ENCODE measurements around the gene HOXA10.
A peak's percentile ranks its signal among the peaks of the same experiment; 100 is the strongest.

The HOXA10 gene

GRCh38 chr7:27189997-27190748, 16.1 kb upstream of the HOXA10 start:
- no peak for DNase-seq (ENCODE audit: low read depth, low spot score)
- no peaks in the 10 kb centered on the region for H3K9me3 ChIP-seq (ENCODE audit: low read depth, low read length)
- no peak overlapping the region for H3K9ac ChIP-seq (ENCODE audit: insufficient read length)
- H3K36me3 ChIP-seq (ENCODE audit: insufficient read depth, low read length) = no peaks in the 10 kb centered on the region
- H3K4me3 ChIP-seq = no peak overlapping the region
- TF ChIP-seq EZH2 (IDR thresholded peaks at IDR 0.05) (no peak), FOXP2 (optimal IDR thresholded peaks at IDR 0.05; ENCODE audit: control extremely low read depth, extremely low read length, insufficient read depth) (no peak), POLR2AphosphoS5 (IDR thresholded peaks at IDR 0.05; ENCODE audit: borderline replicate concordance, low read depth, low read length) (no peak)
- no peak overlapping the region for H3K27ac ChIP-seq

GRCh38 chr7:27189295-27189996, 15.3 kb upstream of the HOXA10 start:
- H3K4me3 ChIP-seq = no peak overlapping the region
- no peak overlapping the region for H3K9ac ChIP-seq (ENCODE audit: insufficient read length)
- H3K27ac ChIP-seq = no peak overlapping the region
- DNase-seq (ENCODE audit: low read depth, low spot score) = no peak
- no peaks in the 10 kb centered on the region for H3K9me3 ChIP-seq (ENCODE audit: low read depth, low read length)
- TF ChIP-seq POLR2AphosphoS5 (IDR thresholded peaks at IDR 0.05; ENCODE audit: borderline replicate concordance, low read depth, low read length) = no peak
- TF ChIP-seq FOXP2 (optimal IDR thresholded peaks at IDR 0.05; ENCODE audit: control extremely low read depth, extremely low read length, insufficient read depth) = no peak
- no peak for TF ChIP-seq EZH2 (IDR thresholded peaks at IDR 0.05)
- no peaks in the 10 kb centered on the region for H3K36me3 ChIP-seq (ENCODE audit: insufficient read depth, low read length)

GRCh38 chr7:27188386-27189294, 14.5 kb upstream of the HOXA10 start:
- no peak overlapping the region for H3K9ac ChIP-seq (ENCODE audit: insufficient read length)
- H3K9me3 ChIP-seq (ENCODE audit: low read depth, low read length) = no peaks in the 10 kb centered on the region
- DNase-seq (ENCODE audit: low read depth, low spot score) = no peak
- H3K4me3 ChIP-seq = no peak overlapping the region
- no peak for TF ChIP-seq EZH2 (IDR thresholded peaks at IDR 0.05)
- TF ChIP-seq POLR2AphosphoS5 (IDR thresholded peaks at IDR 0.05; ENCODE audit: borderline replicate concordance, low read depth, low read length) = no peak
- no peak for TF ChIP-seq FOXP2 (optimal IDR thresholded peaks at IDR 0.05; ENCODE audit: control extremely low read depth, extremely low read length, insufficient read depth)
- H3K27ac ChIP-seq = no peak overlapping the region
- H3K36me3 ChIP-seq (ENCODE audit: insufficient read depth, low read length) = no peaks in the 10 kb centered on the region

- Histone ChIP-seq H3K9me3 (ENCODE audit: low read depth, low read length) (no peaks in the 10 kb centered on the region), H3K36me3 (ENCODE audit: insufficient read depth, low read length) (no peaks in the 10 kb centered on the region), H3K4me3 (peak overlapping the region; percentile 33; the same call in 1 of the 2 replicates), H3K27ac (no peak overlapping the region), H3K9ac (ENCODE audit: insufficient read length) (no peak overlapping the region)
- TF ChIP-seq POLR2AphosphoS5 (IDR thresholded peaks at IDR 0.05; ENCODE audit: borderline replicate concordance, low read depth, low read length) (no peak), FOXP2 (optimal IDR thresholded peaks at IDR 0.05; ENCODE audit: control extremely low read depth, extremely low read length, insufficient read depth) (no peak), EZH2 (IDR thresholded peaks at IDR 0.05) (no peak)
- no peak for DNase-seq (ENCODE audit: low read depth, low spot score)
Observed at GRCh38 chr7:27187475-27188385, 13.6 kb upstream of the HOXA10 start.

GRCh38 chr7:27186668-27187474, 12.8 kb upstream of the HOXA10 start:
- Histone ChIP-seq H3K27ac (no peak overlapping the region), H3K9ac (ENCODE audit: insufficient read length) (no peak overlapping the region), H3K4me3 (no peak overlapping the region), H3K36me3 (ENCODE audit: insufficient read depth, low read length) (no peaks in the 10 kb centered on the region), H3K9me3 (ENCODE audit: low read depth, low read length) (no peaks in the 10 kb centered on the region)
- DNase-seq (ENCODE audit: low read depth, low spot score) = no peak
- TF ChIP-seq EZH2 (IDR thresholded peaks at IDR 0.05) (no peak), FOXP2 (optimal IDR thresholded peaks at IDR 0.05; ENCODE audit: control extremely low read depth, extremely low read length, insufficient read depth) (no peak), POLR2AphosphoS5 (IDR thresholded peaks at IDR 0.05; ENCODE audit: borderline replicate concordance, low read depth, low read length) (no peak)

GRCh38 chr7:27185854-27186667, 11.9 kb upstream of the HOXA10 start:
- H3K36me3 ChIP-seq (ENCODE audit: insufficient read depth, low read length) = no peaks in the 10 kb centered on the region
- TF ChIP-seq EZH2 (IDR thresholded peaks at IDR 0.05) (no peak), POLR2AphosphoS5 (IDR thresholded peaks at IDR 0.05; ENCODE audit: borderline replicate concordance, low read depth, low read length) (no peak), FOXP2 (optimal IDR thresholded peaks at IDR 0.05; ENCODE audit: control extremely low read depth, extremely low read length, insufficient read depth) (no peak)
- H3K27ac ChIP-seq = no peak overlapping the region
- no peak for DNase-seq (ENCODE audit: low read depth, low spot score)
- H3K9ac ChIP-seq (ENCODE audit: insufficient read length) = no peak overlapping the region
- H3K4me3 ChIP-seq = no peak overlapping the region
- H3K9me3 ChIP-seq (ENCODE audit: low read depth, low read length) = no peaks in the 10 kb centered on the region

Measured in SK-N-MC (cell line).